ENCODE data around the gene PPAN.

PPAN gene

DNA sequence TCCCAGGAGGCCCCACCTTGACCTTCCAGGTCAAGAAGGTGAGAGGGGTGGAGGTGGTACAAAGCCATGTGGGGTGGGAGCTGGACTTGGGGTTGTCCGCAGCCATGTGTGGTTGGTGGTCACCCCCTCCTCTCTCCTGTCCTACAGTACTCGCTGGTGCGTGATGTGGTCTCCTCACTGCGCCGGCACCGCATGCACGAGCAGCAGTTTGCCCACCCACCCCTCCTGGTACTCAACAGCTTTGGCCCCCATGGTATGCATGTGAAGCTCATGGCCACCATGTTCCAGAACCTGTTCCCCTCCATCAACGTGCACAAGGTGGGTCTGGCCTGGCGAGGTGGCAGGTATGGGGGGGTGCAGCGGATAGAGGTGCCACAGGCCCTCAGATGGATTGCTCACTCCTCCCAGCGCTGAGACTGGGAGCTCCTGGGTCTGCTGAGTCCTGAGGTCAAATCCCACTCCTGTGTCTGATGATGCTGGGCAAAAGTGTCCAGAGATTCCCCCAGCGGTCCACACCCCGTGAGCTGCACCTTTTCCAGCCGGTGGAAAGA, 1.7 kb downstream of the PPAN start:
- no peak overlapping the region; the same call in 1 of the 2 replicates for H3K4me3 ChIP-seq (ENCODE audit: low read depth, low read length)
- H3K36me3 ChIP-seq (ENCODE audit: control insufficient read depth, insufficient read depth, low read length), result peaks cover 51% of the 10 kb centered on the region
- H3K27ac ChIP-seq (ENCODE audit: low read depth, low read length), result no peak overlapping the region
- H3K9me3 ChIP-seq (ENCODE audit: control insufficient read depth, insufficient read depth, low read depth, low read length), result no peaks in the 10 kb centered on the region
- peaks cover 4% of the 10 kb centered on the region; the same call in 1 of the 2 replicates for H3K4me1 ChIP-seq (ENCODE audit: control insufficient read depth, insufficient read depth, low read length)
- no peaks in the 10 kb centered on the region for H3K27me3 ChIP-seq (ENCODE audit: control insufficient read depth, insufficient read depth, low read length)
- H3K9ac ChIP-seq (ENCODE audit: low read length), result no peak overlapping the region

DNA sequence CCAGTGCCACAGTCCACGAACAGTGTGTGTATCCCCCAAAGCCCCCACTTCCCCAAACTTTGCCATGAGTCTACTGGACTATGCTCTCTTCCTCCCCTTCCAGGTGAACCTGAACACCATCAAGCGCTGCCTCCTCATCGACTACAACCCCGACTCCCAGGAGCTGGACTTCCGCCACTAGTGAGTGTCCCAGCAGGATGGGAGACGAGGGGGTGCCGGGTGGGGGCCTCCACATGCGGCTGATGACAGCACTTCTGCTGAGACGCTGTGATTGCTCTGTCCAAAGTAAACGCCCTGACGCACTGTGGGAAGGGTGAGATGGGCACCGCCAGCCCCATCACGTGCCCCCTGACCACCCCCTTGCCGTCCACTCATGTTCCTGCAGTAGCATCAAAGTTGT, 3.4 kb downstream of the PPAN start:
- Histone ChIP-seq H3K4me1 (ENCODE audit: control insufficient read depth, insufficient read depth, low read length) (peaks cover 4% of the 10 kb centered on the region; the same call in 1 of the 2 replicates), H3K9ac (ENCODE audit: low read length) (no peak overlapping the region), H3K4me3 (ENCODE audit: low read depth, low read length) (no peak overlapping the region), H3K27me3 (ENCODE audit: control insufficient read depth, insufficient read depth, low read length) (no peaks in the 10 kb centered on the region), H3K36me3 (ENCODE audit: control insufficient read depth, insufficient read depth, low read length) (peaks cover 55% of the 10 kb centered on the region), H3K27ac (ENCODE audit: low read depth, low read length) (no peak overlapping the region), H3K9me3 (ENCODE audit: control insufficient read depth, insufficient read depth, low read depth, low read length) (no peaks in the 10 kb centered on the region)

DNA sequence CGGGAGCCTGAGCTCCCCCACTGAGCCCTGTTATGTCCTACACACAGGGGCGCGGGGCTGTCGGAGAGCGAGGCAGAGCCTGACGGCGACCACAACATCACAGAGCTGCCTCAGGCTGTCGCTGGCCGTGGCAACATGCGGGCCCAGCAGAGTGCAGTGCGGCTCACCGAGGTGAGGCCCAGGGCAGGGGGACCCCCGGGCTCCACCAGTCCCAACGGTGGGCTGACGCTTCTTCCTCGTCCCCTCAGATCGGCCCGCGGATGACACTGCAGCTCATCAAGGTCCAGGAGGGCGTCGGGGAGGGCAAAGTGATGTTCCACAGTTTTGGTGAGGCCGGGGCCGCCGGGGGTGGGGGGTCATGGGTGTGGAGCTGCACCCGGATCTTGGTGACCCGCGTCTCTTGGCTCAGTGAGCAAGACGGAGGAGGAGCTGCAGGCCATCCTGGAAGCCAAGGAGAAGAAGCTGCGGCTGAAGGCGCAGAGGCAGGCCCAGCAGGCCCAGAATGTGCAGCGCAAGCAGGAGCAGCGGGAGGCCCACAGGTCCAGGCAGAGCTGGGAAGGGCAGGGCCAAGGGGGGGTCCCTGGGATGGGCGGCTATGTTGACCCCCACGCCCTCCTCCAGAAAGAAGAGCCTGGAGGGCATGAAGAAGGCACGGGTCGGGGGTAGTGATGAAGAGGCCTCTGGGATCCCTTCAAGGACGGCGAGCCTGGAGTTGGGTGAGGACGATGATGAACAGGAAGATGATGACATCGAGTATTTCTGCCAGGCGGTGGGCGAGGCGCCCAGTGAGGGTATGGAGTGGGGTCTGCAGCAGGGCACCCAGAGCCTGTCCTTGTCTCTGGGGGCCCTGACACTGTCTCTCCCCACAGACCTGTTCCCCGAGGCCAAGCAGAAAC, 4.2 kb downstream of the PPAN start:
- Histone ChIP-seq H3K4me1 (ENCODE audit: control insufficient read depth, insufficient read depth, low read length) (peaks cover 4% of the 10 kb centered on the region; the same call in 1 of the 2 replicates), H3K4me3 (ENCODE audit: low read depth, low read length) (no peak overlapping the region), H3K27me3 (ENCODE audit: control insufficient read depth, insufficient read depth, low read length) (no peaks in the 10 kb centered on the region), H3K9me3 (ENCODE audit: control insufficient read depth, insufficient read depth, low read depth, low read length) (no peaks in the 10 kb centered on the region), H3K9ac (ENCODE audit: low read length) (no peak overlapping the region), H3K36me3 (ENCODE audit: control insufficient read depth, insufficient read depth, low read length) (peaks cover 63% of the 10 kb centered on the region), H3K27ac (ENCODE audit: low read depth, low read length) (no peak overlapping the region)

DNA sequence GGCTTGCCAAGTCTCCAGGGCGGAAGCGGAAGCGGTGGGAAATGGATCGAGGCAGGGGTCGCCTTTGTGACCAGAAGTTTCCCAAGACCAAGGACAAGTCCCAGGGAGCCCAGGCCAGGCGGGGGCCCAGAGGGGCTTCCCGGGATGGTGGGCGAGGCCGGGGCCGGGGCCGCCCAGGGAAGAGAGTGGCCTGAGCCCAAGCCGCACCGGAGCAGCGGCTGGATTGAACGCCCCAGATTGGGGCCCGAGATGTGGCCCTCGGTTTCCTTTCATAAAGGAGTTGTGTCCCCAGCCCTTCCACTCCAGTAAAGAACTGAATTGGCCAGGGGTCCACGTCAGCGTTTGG, 4.8 kb downstream of the PPAN start:
- Histone ChIP-seq H3K27me3 (ENCODE audit: control insufficient read depth, insufficient read depth, low read length) (no peaks in the 10 kb centered on the region), H3K9me3 (ENCODE audit: control insufficient read depth, insufficient read depth, low read depth, low read length) (no peaks in the 10 kb centered on the region), H3K27ac (ENCODE audit: low read depth, low read length) (no peak overlapping the region), H3K4me1 (ENCODE audit: control insufficient read depth, insufficient read depth, low read length) (peaks cover 4% of the 10 kb centered on the region; the same call in 1 of the 2 replicates), H3K36me3 (ENCODE audit: control insufficient read depth, insufficient read depth, low read length) (peaks cover 70% of the 10 kb centered on the region), H3K9ac (ENCODE audit: low read length) (no peak overlapping the region), H3K4me3 (ENCODE audit: low read depth, low read length) (no peak overlapping the region)

DNA sequence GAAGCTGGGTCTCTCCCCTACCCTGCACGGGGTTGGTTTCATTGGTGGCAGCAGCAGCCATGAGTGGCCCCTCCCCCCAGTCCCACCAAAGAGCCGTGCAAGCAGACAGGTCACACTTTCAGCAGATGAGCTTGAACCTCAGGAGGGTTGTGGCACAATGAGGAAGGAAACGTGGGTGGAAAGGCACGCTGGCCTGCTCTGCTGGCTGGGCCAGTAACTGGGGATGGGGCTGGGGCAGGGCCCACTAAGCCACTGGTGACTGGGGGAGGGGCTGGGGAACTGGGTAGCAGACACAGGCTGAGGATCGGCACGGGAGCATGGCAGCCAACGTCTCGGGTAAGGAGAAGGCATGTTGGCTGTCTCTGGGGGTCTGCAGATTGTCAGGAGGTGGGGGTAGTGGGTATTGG, 5.2 kb downstream of the PPAN start, which contains the start of gene P2RY11:
TSS of gene P2RY11 (plus strand) at position 289 of the 407 bp plus-strand sequence. CDS start at position 318, 29 bp downstream.
- H3K36me3 ChIP-seq (ENCODE audit: control insufficient read depth, insufficient read depth, low read length), result peaks cover 74% of the 10 kb centered on the region
- H3K4me3 ChIP-seq (ENCODE audit: low read depth, low read length), result no peak within 1 kb of the TSS
- H3K9ac ChIP-seq (ENCODE audit: low read length), result no peak within 1 kb of the TSS
- H3K27ac ChIP-seq (ENCODE audit: low read depth, low read length), result no peak within 1 kb of the TSS
- H3K27me3 ChIP-seq (ENCODE audit: control insufficient read depth, insufficient read depth, low read length), result no peaks in the 10 kb centered on the region
- no peaks in the 10 kb centered on the region for H3K9me3 ChIP-seq (ENCODE audit: control insufficient read depth, insufficient read depth, low read depth, low read length)
- H3K4me1 ChIP-seq (ENCODE audit: control insufficient read depth, insufficient read depth, low read length), result peaks cover 4% of the 10 kb centered on the region; the same call in 1 of the 2 replicates

DNA sequence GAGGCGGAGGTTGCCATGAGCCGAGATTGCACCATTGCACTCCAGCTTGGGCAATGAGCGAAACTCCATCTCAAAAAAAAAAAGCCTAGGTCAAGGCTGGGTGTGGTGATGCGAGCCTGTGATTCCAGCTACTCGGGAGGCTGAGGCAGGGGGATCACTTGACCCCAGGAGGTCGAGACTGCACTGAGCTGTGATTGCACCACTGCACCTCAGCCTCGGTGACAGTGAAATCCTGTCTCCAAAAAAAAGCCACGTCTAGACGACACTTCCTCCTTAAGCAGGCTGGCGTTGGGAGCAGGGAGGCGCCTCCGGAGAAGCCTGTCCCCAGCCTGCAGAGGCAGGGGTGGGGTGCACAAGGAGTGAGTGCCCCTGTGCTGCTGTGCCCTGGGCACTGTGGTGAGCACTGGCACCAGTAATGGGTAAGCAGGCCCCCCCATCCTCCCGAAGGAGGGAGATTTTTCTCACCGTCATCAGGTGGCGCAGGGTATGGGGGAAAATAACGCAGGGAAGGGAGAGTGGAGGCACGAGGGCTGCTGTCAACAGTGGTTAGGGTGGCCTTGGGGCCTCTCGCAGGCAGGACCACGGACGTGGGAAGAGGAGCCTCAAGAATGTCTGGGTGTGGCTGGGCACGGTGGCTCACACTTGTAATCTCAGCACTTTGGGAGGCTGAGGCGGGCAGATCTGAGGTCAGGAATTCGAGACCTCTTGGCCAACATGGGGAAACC, 6.0 kb downstream of the PPAN start:
- H3K27ac ChIP-seq (ENCODE audit: low read depth, low read length), result no peak overlapping the region
- H3K4me1 ChIP-seq (ENCODE audit: control insufficient read depth, insufficient read depth, low read length), result peaks cover 1% of the 10 kb centered on the region; the same call in 1 of the 2 replicates
- H3K9me3 ChIP-seq (ENCODE audit: control insufficient read depth, insufficient read depth, low read depth, low read length), result no peaks in the 10 kb centered on the region
- H3K36me3 ChIP-seq (ENCODE audit: control insufficient read depth, insufficient read depth, low read length), result peaks cover 81% of the 10 kb centered on the region
- no peak overlapping the region for H3K4me3 ChIP-seq (ENCODE audit: low read depth, low read length)
- no peak overlapping the region for H3K9ac ChIP-seq (ENCODE audit: low read length)
- no peaks in the 10 kb centered on the region for H3K27me3 ChIP-seq (ENCODE audit: control insufficient read depth, insufficient read depth, low read length)

DNA sequence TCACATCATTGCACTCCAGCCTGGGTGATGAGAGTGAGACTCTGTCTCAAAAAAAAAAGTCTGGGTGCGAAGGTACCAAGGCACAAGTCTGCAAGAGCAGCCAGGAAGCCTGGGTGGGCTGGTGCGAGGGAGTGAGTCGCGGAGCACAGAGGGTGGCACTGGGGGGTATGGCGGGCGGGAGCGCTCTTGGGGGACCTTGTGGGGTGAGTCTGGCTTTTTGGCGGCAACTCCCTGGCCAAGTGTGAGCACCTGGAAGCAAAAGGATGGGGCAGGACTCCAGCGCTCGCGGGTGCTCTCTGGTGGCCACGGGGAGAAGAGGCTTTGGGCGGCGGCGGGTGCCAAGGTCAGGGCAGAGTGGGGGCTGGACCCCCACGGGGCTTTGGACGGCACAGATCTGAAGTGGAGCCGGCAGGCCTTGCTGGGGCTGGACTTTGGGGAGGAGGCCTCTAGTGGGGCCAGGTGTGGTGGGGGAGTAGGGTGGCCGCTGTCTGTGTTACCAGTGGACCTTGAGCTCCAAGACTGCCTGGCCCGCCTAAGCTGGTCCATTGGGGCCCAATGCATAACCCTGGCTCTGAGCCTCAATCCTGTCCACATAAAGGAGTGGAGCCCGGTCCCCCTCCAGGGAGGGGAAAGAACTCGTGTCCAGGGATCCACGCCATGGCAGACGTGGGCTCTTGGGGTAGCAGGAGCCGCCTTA, 6.9 kb downstream of the PPAN start:
- no peak overlapping the region for H3K9ac ChIP-seq (ENCODE audit: low read length)
- H3K27ac ChIP-seq (ENCODE audit: low read depth, low read length), result no peak overlapping the region
- H3K4me1 ChIP-seq (ENCODE audit: control insufficient read depth, insufficient read depth, low read length), result no peaks in the 10 kb centered on the region; the same call in 1 of the 2 replicates
- H3K27me3 ChIP-seq (ENCODE audit: control insufficient read depth, insufficient read depth, low read length), result no peaks in the 10 kb centered on the region
- H3K9me3 ChIP-seq (ENCODE audit: control insufficient read depth, insufficient read depth, low read depth, low read length), result no peaks in the 10 kb centered on the region
- H3K36me3 ChIP-seq (ENCODE audit: control insufficient read depth, insufficient read depth, low read length), result peaks cover 80% of the 10 kb centered on the region
- no peak overlapping the region for H3K4me3 ChIP-seq (ENCODE audit: low read depth, low read length)

DNA sequence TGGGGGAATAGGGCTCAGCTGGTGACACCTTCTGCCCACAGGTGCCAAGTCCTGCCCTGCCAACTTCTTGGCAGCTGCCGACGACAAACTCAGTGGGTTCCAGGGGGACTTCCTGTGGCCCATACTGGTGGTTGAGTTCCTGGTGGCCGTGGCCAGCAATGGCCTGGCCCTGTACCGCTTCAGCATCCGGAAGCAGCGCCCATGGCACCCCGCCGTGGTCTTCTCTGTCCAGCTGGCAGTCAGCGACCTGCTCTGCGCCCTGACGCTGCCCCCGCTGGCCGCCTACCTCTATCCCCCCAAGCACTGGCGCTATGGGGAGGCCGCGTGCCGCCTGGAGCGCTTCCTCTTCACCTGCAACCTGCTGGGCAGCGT, 7.4 kb downstream of the PPAN start:
- Histone ChIP-seq H3K4me1 (ENCODE audit: control insufficient read depth, insufficient read depth, low read length) (peaks cover under 1% of the 10 kb centered on the region; the same call in 1 of the 2 replicates), H3K9me3 (ENCODE audit: control insufficient read depth, insufficient read depth, low read depth, low read length) (no peaks in the 10 kb centered on the region), H3K4me3 (ENCODE audit: low read depth, low read length) (no peak overlapping the region)

DNA sequence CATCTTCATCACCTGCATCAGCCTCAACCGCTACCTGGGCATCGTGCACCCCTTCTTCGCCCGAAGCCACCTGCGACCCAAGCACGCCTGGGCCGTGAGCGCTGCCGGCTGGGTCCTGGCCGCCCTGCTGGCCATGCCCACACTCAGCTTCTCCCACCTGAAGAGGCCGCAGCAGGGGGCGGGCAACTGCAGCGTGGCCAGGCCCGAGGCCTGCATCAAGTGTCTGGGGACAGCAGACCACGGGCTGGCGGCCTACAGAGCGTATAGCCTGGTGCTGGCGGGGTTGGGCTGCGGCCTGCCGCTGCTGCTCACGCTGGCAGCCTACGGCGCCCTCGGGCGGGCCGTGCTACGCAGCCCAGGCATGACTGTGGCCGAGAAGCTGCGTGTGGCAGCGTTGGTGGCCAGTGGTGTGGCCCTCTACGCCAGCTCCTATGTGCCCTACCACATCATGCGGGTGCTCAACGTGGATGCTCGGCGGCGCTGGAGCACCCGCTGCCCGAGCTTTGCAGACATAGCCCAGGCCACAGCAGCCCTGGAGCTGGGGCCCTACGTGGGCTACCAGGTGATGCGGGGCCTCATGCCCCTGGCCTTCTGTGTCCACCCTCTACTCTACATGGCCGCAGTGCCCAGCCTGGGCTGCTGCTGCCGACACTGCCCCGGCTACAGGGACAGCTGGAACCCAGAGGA, 7.9 kb downstream of the PPAN start:
- H3K9ac ChIP-seq (ENCODE audit: low read length), result no peak overlapping the region
- H3K27me3 ChIP-seq (ENCODE audit: control insufficient read depth, insufficient read depth, low read length), result no peaks in the 10 kb centered on the region
- H3K4me1 ChIP-seq (ENCODE audit: control insufficient read depth, insufficient read depth, low read length), result peaks cover 5% of the 10 kb centered on the region; the same call in 1 of the 2 replicates
- H3K9me3 ChIP-seq (ENCODE audit: control insufficient read depth, insufficient read depth, low read depth, low read length), result no peaks in the 10 kb centered on the region
- no peak overlapping the region for H3K4me3 ChIP-seq (ENCODE audit: low read depth, low read length)
- no peak overlapping the region for H3K27ac ChIP-seq (ENCODE audit: low read depth, low read length)
- peaks cover 76% of the 10 kb centered on the region for H3K36me3 ChIP-seq (ENCODE audit: control insufficient read depth, insufficient read depth, low read length)

More for the DNA sequence above, 7.4 kb downstream of the PPAN start:
- Histone ChIP-seq H3K27me3 (ENCODE audit: control insufficient read depth, insufficient read depth, low read length) (no peaks in the 10 kb centered on the region), H3K36me3 (ENCODE audit: control insufficient read depth, insufficient read depth, low read length) (peaks cover 79% of the 10 kb centered on the region), H3K9ac (ENCODE audit: low read length) (no peak overlapping the region), H3K27ac (ENCODE audit: low read depth, low read length) (no peak overlapping the region)
